ENCODE results near the gene ITPRID2. TPM values are rescaled to one million over a fixed set of nuclear protein-coding genes. Genes with fewer than 3 reads are reported as not detected.

The ITPRID2 gene
- total RNA-seq, 1 donor from 2014 or later = 100 TPM

DNA sequence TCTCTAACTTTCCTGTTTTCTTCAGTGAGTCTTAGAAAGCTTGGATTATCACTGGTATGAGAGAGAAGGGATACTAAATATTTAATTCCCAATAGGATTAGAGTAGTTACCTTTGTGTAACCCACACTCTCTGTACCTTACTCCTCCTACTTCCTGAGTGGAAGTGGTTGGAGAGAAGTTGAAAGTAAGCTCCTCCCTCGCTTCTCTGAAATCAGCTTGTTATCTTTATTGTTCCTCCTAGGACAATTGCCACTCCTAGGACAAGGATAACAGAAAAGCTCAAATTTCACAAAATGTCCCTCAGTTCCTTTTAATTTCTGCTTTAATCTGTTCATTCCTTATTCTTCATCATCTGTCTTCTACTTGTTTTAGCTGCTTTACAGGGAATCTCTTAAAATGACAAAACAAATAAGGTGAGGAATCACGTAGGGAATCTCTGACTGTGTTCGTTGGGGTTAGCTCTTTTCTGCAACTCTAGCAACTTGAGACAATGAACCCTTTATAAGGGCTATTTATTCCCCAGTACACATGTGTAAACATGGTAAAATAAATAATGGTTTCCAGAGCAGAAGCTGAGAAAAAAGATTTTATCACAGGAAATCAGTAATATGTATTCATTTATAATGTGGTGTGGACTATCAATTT, 8.6 kb downstream of the ITPRID2 start:
- Mint-ChIP-seq H3K27ac (ENCODE audit: unreplicated experiment) (peak overlapping the region; percentile 65), H3K9me3 (ENCODE audit: unreplicated experiment) (no peaks in the 10 kb centered on the region), H3K4me1 (ENCODE audit: unreplicated experiment) (peaks cover 26% of the 10 kb centered on the region), H3K36me3 (ENCODE audit: unreplicated experiment) (peaks cover 52% of the 10 kb centered on the region), H3K27me3 (ENCODE audit: unreplicated experiment) (no peaks in the 10 kb centered on the region), H3K4me3 (ENCODE audit: unreplicated experiment) (no peak overlapping the region)
- TF ChIP-seq, protein P1, sequence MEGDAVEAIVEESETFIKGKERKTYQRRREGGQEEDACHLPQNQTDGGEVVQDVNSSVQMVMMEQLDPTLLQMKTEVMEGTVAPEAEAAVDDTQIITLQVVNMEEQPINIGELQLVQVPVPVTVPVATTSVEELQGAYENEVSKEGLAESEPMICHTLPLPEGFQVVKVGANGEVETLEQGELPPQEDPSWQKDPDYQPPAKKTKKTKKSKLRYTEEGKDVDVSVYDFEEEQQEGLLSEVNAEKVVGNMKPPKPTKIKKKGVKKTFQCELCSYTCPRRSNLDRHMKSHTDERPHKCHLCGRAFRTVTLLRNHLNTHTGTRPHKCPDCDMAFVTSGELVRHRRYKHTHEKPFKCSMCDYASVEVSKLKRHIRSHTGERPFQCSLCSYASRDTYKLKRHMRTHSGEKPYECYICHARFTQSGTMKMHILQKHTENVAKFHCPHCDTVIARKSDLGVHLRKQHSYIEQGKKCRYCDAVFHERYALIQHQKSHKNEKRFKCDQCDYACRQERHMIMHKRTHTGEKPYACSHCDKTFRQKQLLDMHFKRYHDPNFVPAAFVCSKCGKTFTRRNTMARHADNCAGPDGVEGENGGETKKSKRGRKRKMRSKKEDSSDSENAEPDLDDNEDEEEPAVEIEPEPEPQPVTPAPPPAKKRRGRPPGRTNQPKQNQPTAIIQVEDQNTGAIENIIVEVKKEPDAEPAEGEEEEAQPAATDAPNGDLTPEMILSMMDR (IDR thresholded peaks at IDR 0.05) = no peak
- DNase-seq (ENCODE audit: extremely low spot score, unreplicated experiment) = no peak

DNA sequence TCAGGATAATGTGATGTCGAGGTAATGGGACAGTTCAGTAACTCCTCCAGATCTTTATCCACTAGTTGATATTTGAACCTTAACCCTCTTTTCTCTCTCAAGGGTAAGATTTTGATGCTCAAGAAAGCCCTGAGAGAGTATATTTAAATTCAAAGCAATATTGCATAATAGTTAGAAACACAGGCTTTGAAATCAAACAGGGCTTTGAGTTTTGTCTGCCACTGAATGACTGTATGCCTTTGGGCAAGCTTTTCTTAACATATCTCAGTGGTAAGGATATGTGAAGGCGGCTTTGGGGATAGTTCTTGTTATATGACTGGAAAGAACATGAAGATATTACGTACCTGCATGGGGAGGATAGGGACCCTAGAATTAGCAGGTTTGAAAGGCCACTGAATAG, 11.1 kb downstream of the ITPRID2 start:
- no peak overlapping the region for H3K27ac Mint-ChIP-seq (ENCODE audit: unreplicated experiment)
- no peak for DNase-seq (ENCODE audit: extremely low spot score, unreplicated experiment)
- H3K4me3 Mint-ChIP-seq (ENCODE audit: unreplicated experiment) = no peak overlapping the region
- H3K4me1 Mint-ChIP-seq (ENCODE audit: unreplicated experiment) = peaks cover 11% of the 10 kb centered on the region
- no peaks in the 10 kb centered on the region for H3K27me3 Mint-ChIP-seq (ENCODE audit: unreplicated experiment)
- H3K9me3 Mint-ChIP-seq (ENCODE audit: unreplicated experiment) = no peaks in the 10 kb centered on the region
- H3K36me3 Mint-ChIP-seq (ENCODE audit: unreplicated experiment) = peaks cover 53% of the 10 kb centered on the region
- TF ChIP-seq, protein P1 (IDR thresholded peaks at IDR 0.05) = no peak

DNA sequence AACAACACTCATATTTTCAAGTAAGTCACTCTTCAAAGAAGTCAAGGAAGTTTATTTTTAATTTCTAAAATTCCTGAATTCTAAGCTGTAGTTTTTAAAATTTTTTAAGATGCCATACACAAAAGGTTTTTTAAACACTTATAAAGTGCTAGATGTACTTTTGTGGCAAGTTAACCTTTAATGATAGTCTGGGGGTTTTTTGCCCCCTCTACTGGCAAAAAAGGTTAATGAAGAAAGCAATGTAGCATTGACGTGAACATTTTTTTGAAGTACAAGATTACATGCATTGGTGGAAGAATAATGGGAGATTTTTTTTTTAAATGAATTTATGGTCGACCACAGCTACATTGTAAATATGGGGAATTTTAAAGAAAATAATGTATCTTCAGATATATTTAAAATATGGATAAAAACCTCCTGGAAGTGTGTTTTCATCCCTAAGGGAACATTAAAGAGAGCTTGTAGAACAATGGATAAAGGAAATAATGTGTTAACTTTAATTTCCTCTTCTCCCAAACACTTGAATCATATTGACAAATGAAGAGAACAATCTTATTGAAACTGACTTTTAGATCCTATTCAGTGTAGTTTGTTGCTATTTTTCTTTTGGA, 12.6 kb downstream of the ITPRID2 start:
- Mint-ChIP-seq H3K27me3 (ENCODE audit: unreplicated experiment) (no peaks in the 10 kb centered on the region), H3K9me3 (ENCODE audit: unreplicated experiment) (no peaks in the 10 kb centered on the region), H3K4me1 (ENCODE audit: unreplicated experiment) (peaks cover 18% of the 10 kb centered on the region), H3K4me3 (ENCODE audit: unreplicated experiment) (no peak overlapping the region), H3K36me3 (ENCODE audit: unreplicated experiment) (peaks cover 60% of the 10 kb centered on the region), H3K27ac (ENCODE audit: unreplicated experiment) (peak overlapping the region; percentile 16)
- TF ChIP-seq, protein P1 (IDR thresholded peaks at IDR 0.05) = peak; percentile 69
- no peak for DNase-seq (ENCODE audit: extremely low spot score, unreplicated experiment)

DNA sequence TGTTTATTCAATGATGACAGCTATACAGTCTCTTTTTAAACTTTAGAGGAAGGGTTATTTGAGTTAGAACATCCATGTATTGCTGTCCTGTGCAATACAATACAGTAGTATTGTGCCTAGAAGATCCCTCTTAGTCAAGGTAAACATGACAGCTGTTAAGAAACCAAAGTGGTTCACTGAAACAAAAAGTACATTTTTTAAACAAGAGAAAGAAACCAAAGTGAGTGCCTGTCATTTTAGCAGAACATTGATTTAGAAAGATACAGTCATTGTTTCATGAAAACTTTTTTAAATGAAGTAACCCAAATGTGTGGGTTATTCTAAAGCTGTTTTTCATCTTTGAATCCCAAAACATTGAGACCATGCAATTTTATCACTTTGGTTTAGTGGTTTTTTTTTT, 15.5 kb downstream of the ITPRID2 start:
- TF ChIP-seq, protein P1 (IDR thresholded peaks at IDR 0.05) = no peak
- Mint-ChIP-seq H3K4me3 (ENCODE audit: unreplicated experiment) (no peak overlapping the region), H3K4me1 (ENCODE audit: unreplicated experiment) (peaks cover 20% of the 10 kb centered on the region), H3K27me3 (ENCODE audit: unreplicated experiment) (no peaks in the 10 kb centered on the region), H3K27ac (ENCODE audit: unreplicated experiment) (no peak overlapping the region), H3K36me3 (ENCODE audit: unreplicated experiment) (peaks cover 63% of the 10 kb centered on the region), H3K9me3 (ENCODE audit: unreplicated experiment) (no peaks in the 10 kb centered on the region)
- DNase-seq (ENCODE audit: extremely low spot score, unreplicated experiment) = no peak

DNA sequence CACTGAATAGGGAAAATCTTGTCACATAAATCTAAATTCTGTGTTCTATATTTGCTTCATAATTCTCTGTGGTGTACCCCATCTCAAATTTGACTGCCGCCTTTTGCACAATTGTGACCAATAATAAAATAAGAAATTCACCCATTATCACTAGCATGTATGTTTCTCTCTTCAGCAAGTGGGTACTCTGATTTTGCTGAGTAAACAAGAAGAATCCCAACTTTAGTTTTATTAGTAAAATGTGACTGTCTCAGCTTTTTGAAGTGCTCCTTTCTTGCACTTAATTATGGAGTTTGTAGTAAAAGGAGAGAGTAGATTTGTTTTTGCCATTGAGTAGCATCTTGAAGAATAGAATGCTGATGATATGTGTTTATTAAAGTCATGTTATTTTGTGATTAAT, 16.1 kb downstream of the ITPRID2 start:
- TF ChIP-seq, protein P1 (IDR thresholded peaks at IDR 0.05) = no peak
- peaks cover 20% of the 10 kb centered on the region for H3K4me1 Mint-ChIP-seq (ENCODE audit: unreplicated experiment)
- no peak overlapping the region for H3K27ac Mint-ChIP-seq (ENCODE audit: unreplicated experiment)
- DNase-seq (ENCODE audit: extremely low spot score, unreplicated experiment) = no peak
- H3K4me3 Mint-ChIP-seq (ENCODE audit: unreplicated experiment) = no peak overlapping the region
- H3K9me3 Mint-ChIP-seq (ENCODE audit: unreplicated experiment) = no peaks in the 10 kb centered on the region
- no peaks in the 10 kb centered on the region for H3K27me3 Mint-ChIP-seq (ENCODE audit: unreplicated experiment)
- peaks cover 58% of the 10 kb centered on the region for H3K36me3 Mint-ChIP-seq (ENCODE audit: unreplicated experiment)

Measured in osteocyte (in vitro differentiated cells).